DOHH2 (cell line): ENCODE results near the gene SUFU.

Experiments
- EZH2phosphoT487 ChIP-seq: fragments of 200-600 bp; sonication (generic); IDR thresholded peaks from 2 replicates; pipeline ENCODE4 v1.6.1; 2017; ENCODE audit warnings: borderline replicate concordance, mild to moderate bottlenecking, antibody characterized with exemption, low read length, moderate library complexity, mixed read lengths
- TF ChIP-seq, protein P1 (sequence below): fragments of 200-600 bp; sonication (generic); IDR thresholded peaks from one replicate; pipeline ENCODE4 v1.5.1; 2014; ENCODE audit warnings: antibody characterized with exemption, mild to moderate bottlenecking, low read depth, low read length; ENCODE audit not compliant: poor library complexity, severe bottlenecking

DNA sequence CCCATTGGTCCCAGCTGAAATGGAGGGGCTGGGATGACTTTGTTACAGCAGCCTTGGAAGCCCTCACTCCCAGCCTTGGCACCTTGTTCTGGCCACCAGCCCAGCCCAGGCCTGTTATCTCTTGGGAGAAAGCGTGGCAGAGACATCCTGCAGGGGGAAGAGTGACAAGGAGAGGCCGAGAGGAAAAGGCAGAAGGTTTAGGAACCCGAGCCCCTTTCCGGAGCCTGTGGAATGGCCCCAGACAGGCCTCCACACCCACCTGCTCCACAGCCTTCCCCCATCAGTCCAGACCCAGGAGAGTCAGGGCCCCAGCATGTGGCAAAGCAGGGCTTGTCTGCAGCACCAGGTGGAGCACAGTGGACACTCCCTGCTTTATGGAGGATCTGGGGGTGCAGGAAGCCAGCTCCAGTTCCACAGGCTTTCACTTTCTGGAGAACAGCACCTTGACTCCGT lies 116.4 kb downstream of the SUFU start:
- TF ChIP-seq, protein P1, sequence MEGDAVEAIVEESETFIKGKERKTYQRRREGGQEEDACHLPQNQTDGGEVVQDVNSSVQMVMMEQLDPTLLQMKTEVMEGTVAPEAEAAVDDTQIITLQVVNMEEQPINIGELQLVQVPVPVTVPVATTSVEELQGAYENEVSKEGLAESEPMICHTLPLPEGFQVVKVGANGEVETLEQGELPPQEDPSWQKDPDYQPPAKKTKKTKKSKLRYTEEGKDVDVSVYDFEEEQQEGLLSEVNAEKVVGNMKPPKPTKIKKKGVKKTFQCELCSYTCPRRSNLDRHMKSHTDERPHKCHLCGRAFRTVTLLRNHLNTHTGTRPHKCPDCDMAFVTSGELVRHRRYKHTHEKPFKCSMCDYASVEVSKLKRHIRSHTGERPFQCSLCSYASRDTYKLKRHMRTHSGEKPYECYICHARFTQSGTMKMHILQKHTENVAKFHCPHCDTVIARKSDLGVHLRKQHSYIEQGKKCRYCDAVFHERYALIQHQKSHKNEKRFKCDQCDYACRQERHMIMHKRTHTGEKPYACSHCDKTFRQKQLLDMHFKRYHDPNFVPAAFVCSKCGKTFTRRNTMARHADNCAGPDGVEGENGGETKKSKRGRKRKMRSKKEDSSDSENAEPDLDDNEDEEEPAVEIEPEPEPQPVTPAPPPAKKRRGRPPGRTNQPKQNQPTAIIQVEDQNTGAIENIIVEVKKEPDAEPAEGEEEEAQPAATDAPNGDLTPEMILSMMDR, result no peak
- TF ChIP-seq EZH2phosphoT487, result no peak
